GM21515 (cell line): ENCODE results near the gene MSX1.
"Not testable (repeated sequence)": the region's sequence is repeated elsewhere in the genome, so short reads cannot be mapped to it uniquely, and the experiment has no call there.

Experiments
- ATAC-seq: cut with Tn5 transposase; IDR thresholded peaks from one replicate; pipeline ENCODE4 v1.9.1; 2021; ENCODE audit not compliant: unreplicated experiment

Gene MSX1

GRCh38 chr4:4859325-4859798 lies at the start of gene MSX1:
MSX1 (plus strand) TSS chr4:4859665; CDS start chr4:4859900, 235 bp downstream.
- ATAC-seq, result peak; percentile 91

- ATAC-seq, result no peak
Measured at GRCh38 chr4:4810092-4810774, 49.2 kb upstream of the MSX1 start.

- ATAC-seq, result no peak
Measured at GRCh38 chr4:4810778-4811177, 48.7 kb upstream of the MSX1 start.

- no peak for ATAC-seq
Measured at GRCh38 chr4:4812145-4812794, 47.2 kb upstream of the MSX1 start.

- no peak for ATAC-seq
Measured at GRCh38 chr4:4818415-4819212, 40.9 kb upstream of the MSX1 start.

- no peak for ATAC-seq
Measured at GRCh38 chr4:4819213-4819606, 40.3 kb upstream of the MSX1 start.

GRCh38 chr4:4820261-4820660 lies 39.2 kb upstream of the MSX1 start:
- ATAC-seq, result no peak

GRCh38 chr4:4820739-4821138 lies 38.7 kb upstream of the MSX1 start:
- ATAC-seq, result no peak

GRCh38 chr4:4821577-4821976 lies 37.9 kb upstream of the MSX1 start:
- no peak for ATAC-seq

- ATAC-seq, result not testable (repeated sequence)
Measured at GRCh38 chr4:4822286-4822685, 37.2 kb upstream of the MSX1 start.

- no peak for ATAC-seq
Measured at GRCh38 chr4:4823621-4824162, 35.8 kb upstream of the MSX1 start.

- no peak for ATAC-seq
Measured at GRCh38 chr4:4824232-4824631, 35.2 kb upstream of the MSX1 start.

GRCh38 chr4:4825431-4825830 lies 34.0 kb upstream of the MSX1 start:
- no peak for ATAC-seq

- ATAC-seq, result no peak
Measured at GRCh38 chr4:4829837-4830236, 29.6 kb upstream of the MSX1 start.

- no peak for ATAC-seq
Measured at GRCh38 chr4:4831266-4831665, 28.2 kb upstream of the MSX1 start.

- ATAC-seq, result no peak
Measured at GRCh38 chr4:4831825-4832224, 27.6 kb upstream of the MSX1 start.

- no peak for ATAC-seq
Measured at GRCh38 chr4:4836044-4836443, 23.4 kb upstream of the MSX1 start.

- no peak for ATAC-seq
Measured at GRCh38 chr4:4837316-4837715, 22.1 kb upstream of the MSX1 start.

- no peak for ATAC-seq
Measured at GRCh38 chr4:4838051-4838935, 21.2 kb upstream of the MSX1 start.

GRCh38 chr4:4838936-4839810 lies 20.3 kb upstream of the MSX1 start:
- no peak for ATAC-seq
